Activated T-helper 1 cell treated with anti-CD3 and anti-CD28 coated beads, Interleukin-2, amount 50 U/mL, for 16 hours (primary cell): ENCODE data around the gene GPAM.
A peak's percentile ranks its signal among the peaks of the same experiment; 100 is the strongest.
"Not testable (repeated sequence)": the region's sequence is repeated elsewhere in the genome, so short reads cannot be mapped to it uniquely, and the experiment has no call there.

Experiments
- DNase-seq, 2 donors: peaks; one replicate each; pipeline ENCODE4 v3.0.0-alpha.2; 2020; ENCODE audit warnings: low read depth in 1 of 2, low spot score in 1 of 2

GPAM gene

GRCh38 chr10:112137154-112137987 lies 46.2 kb downstream of the GPAM start:
- peak; percentile 27 to 48 for DNase-seq

- DNase-seq, result no peak
These were observed 46.9 kb downstream of the GPAM start for GRCh38 chr10:112136486-112137153.

GRCh38 chr10:112135604-112136003 lies 48.0 kb downstream of the GPAM start:
- no peak for DNase-seq

GRCh38 chr10:112132435-112132834 lies 51.1 kb downstream of the GPAM start:
- no peak for DNase-seq

- no peak for DNase-seq
These were observed 51.6 kb downstream of the GPAM start for GRCh38 chr10:112131996-112132395.

GRCh38 chr10:112131346-112131745 lies 52.2 kb downstream of the GPAM start:
- no peak for DNase-seq

GRCh38 chr10:112126901-112127300 lies 56.7 kb downstream of the GPAM start:
- no peak for DNase-seq

GRCh38 chr10:112126172-112126571 lies 57.4 kb downstream of the GPAM start:
- DNase-seq, result no peak

- DNase-seq, result no peak
These were observed 58.7 kb downstream of the GPAM start for GRCh38 chr10:112124866-112125265.

GRCh38 chr10:112122827-112123226 lies 60.7 kb downstream of the GPAM start:
- DNase-seq, result no peak

- no peak for DNase-seq
These were observed 63.1 kb downstream of the GPAM start for GRCh38 chr10:112120491-112120890.

- no peak for DNase-seq
These were observed 67.7 kb downstream of the GPAM start for GRCh38 chr10:112115781-112116385.

- not testable (repeated sequence) for DNase-seq
These were observed 73.8 kb downstream of the GPAM start for GRCh38 chr10:112109779-112110178.
